ENCODE measurements around the gene PDE4A. TPM values are rescaled to one million over a fixed set of nuclear protein-coding genes. Genes with fewer than 3 reads are reported as not detected.
"Not testable (repeated sequence)": the region's sequence is repeated elsewhere in the genome, so short reads cannot be mapped to it uniquely, and the experiment has no call there.

The PDE4A gene
- polyA plus RNA-seq, 4 donors: 2.1 to 4.2 (median 2.8) TPM

- DNase-seq (ENCODE audit: low read depth in 4 of 4, low spot score in 3 of 4): peak; percentile 66 to 78 (median 72)
These were observed 41.0 kb downstream of the PDE4A start for GRCh38 chr19:10461047-10461949.

- not testable (repeated sequence) for DNase-seq (ENCODE audit: low read depth in 4 of 4, low spot score in 3 of 4)
These were observed 41.7 kb downstream of the PDE4A start for GRCh38 chr19:10462042-10462441.

DNA sequence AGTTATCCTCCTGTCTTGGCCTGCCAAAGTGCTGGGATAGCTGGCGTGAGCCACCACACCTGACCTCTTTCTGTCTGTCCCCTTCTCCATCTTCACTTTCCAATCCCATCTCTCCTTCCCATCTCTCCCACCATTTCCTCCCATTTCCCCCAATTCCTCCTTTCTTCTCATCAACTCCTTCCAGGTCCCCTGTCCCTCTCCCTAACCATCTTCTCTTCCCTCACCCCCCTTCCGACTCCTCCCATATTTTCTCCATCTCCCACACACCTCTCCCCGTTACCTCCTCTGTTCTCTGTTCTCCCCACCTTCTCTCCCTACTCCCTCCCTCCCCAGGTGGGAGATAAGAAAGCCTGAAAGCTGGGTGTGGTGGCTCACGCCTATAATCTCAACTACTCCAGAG lies 42.2 kb downstream of the PDE4A start:
- DNase-seq (ENCODE audit: low read depth in 4 of 4, low spot score in 3 of 4): no peak

DNA sequence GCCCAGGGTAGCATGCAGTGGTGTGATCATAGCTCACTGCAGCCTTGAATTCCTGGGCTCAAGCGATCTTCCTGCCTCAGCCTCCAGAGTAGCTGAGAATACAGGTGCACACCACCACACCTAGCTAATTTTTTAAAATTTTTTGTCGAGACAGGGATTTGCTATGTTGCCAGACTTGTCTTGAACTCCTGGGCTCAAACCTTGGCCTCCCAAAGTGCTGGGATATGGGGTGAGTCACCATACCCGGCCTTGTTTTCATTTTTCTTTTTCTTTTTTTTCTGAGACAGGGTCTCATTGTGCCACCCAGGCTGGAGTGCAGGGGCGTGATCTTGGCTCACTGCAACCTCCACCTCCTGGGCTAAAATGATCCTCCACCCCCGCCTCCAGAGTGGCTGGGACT lies 44.1 kb downstream of the PDE4A start:
- DNase-seq (ENCODE audit: low read depth in 4 of 4, low spot score in 3 of 4): no peak

DNA sequence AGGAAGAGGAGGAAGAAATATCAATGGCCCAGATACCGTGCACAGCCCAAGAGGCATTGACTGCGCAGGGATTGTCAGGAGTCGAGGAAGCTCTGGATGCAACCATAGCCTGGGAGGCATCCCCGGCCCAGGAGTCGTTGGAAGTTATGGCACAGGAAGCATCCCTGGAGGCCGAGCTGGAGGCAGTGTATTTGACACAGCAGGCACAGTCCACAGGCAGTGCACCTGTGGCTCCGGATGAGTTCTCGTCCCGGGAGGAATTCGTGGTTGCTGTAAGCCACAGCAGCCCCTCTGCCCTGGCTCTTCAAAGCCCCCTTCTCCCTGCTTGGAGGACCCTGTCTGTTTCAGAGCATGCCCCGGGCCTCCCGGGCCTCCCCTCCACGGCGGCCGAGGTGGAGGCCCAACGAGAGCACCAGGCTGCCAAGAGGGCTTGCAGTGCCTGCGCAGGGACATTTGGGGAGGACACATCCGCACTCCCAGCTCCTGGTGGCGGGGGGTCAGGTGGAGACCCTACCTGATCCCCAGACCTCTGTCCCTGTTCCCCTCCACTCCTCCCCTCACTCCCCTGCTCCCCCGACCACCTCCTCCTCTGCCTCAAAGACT lies 46.9 kb downstream of the PDE4A start:
- DNase-seq (ENCODE audit: low read depth in 4 of 4, low spot score in 3 of 4): no peak

DNA sequence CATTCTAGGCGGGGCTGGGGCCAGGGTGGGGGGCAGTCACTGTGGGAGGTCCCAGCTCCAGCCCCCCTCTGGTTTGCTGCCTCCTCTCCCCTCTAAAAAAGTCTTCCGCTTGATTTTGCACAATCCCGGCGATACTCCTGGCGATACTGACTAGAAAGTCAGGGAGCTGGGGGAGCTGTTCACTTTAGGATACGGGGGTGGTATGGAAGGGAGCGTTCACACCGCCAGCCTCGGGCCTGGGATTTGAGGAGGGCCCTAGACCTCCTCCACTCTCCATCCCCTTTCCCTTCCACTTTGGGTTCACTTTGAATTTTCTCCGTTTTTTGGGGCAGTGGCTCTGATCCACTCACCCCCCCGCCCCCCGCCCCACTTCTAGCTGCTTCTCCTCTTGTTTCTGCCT lies 47.8 kb downstream of the PDE4A start:
- DNase-seq (ENCODE audit: low read depth in 4 of 4, low spot score in 3 of 4): no peak

GRCh38 chr19:10471909-10472308 lies 51.6 kb downstream of the PDE4A start:
- no peak for DNase-seq (ENCODE audit: low read depth in 4 of 4, low spot score in 3 of 4)

- DNase-seq (ENCODE audit: low read depth in 4 of 4, low spot score in 3 of 4): no peak
These were observed 52.9 kb downstream of the PDE4A start for GRCh38 chr19:10473192-10473591.

GRCh38 chr19:10474962-10475451 lies 54.7 kb downstream of the PDE4A start:
- no peak for DNase-seq (ENCODE audit: low read depth in 4 of 4, low spot score in 3 of 4)

DNA sequence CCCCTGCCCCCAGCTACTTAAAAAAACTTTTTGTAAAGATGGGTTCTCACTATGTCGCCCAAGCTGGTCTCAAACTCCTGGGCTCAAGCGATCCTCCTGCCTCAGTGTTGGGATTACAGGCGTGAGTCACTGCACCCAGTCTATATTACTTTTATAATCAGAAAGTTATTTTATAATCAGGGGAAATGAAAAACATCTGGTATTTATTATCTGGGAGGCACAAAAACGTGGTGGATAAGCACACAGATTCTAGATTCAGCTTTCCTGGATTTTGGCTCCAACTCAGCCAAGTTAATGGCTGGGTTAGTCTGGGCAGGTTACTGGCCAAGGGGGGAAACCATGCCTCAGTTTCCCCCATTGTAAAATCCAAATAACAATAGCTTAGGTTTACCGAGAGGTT lies 58.1 kb downstream of the PDE4A start:
- DNase-seq (ENCODE audit: low read depth in 4 of 4, low spot score in 3 of 4): no peak

DNA sequence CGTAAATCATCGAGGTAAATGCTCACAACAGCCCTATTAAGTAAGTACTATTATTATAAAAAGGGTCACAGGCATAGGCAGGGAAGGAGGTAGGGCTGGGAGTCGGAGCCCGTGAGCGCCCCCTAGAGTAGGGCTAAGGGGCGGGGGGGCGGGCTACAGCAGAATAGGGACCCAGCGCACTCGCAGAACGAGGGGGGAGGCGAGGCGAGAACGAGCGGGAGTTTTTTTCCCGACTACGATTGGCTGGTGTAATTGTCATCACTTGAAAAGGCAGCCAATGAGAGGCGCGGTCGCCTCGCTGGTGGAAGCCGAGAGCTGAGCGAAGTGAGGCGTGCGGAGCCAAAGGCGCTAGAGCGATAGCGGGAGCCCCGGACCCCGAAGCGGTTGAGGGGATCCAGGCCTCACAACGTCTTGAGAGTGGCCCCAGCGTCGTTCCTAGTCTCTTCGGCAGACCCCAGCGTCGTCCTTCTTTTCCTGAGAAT lies 58.6 kb downstream of the PDE4A start:
- peak; percentile 63 to 77 (median 70) for DNase-seq (ENCODE audit: low read depth in 4 of 4, low spot score in 3 of 4)

GRCh38 chr19:10486551-10486950 lies 66.2 kb downstream of the PDE4A start:
- DNase-seq (ENCODE audit: low read depth in 4 of 4, low spot score in 3 of 4): no peak

DNA sequence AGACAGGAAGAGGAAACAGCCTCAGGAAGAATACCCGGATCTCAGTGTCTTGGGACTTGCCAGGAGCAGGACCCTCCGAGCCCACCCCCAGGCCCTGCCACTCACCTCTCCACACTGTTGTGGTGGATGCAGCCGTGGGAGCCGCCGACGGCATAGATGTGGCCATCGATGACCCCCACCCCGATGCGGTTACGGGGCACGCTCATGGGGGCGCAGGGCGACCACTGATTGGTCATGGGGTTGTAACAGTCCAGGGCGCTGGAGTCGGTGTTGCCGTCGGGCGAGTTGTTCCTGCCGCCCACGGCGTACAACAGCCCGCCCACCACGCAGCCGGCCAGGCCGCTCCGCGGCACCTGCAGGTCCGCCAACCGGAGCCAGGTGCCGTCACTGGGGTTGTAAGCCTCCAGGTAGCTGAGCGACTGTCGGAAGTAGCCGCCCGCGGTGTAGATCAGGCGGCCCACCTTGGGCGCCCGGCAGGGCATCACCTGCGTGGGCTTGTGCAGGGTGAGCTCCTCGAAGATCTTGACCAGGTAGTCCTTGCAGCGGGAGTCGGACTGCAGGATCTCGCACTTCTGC lies 71.2 kb downstream of the PDE4A start:
- DNase-seq (ENCODE audit: low read depth in 4 of 4, low spot score in 3 of 4): no peak

- no peak for DNase-seq (ENCODE audit: low read depth in 4 of 4, low spot score in 3 of 4)
These were observed 77.0 kb downstream of the PDE4A start for GRCh38 chr19:10497371-10497770.

- DNase-seq (ENCODE audit: low read depth in 4 of 4, low spot score in 3 of 4): no peak
These were observed 79.4 kb downstream of the PDE4A start for GRCh38 chr19:10499550-10500246.

- DNase-seq (ENCODE audit: low read depth in 4 of 4, low spot score in 3 of 4): no peak
These were observed 79.9 kb downstream of the PDE4A start for GRCh38 chr19:10500247-10500592.

DNA sequence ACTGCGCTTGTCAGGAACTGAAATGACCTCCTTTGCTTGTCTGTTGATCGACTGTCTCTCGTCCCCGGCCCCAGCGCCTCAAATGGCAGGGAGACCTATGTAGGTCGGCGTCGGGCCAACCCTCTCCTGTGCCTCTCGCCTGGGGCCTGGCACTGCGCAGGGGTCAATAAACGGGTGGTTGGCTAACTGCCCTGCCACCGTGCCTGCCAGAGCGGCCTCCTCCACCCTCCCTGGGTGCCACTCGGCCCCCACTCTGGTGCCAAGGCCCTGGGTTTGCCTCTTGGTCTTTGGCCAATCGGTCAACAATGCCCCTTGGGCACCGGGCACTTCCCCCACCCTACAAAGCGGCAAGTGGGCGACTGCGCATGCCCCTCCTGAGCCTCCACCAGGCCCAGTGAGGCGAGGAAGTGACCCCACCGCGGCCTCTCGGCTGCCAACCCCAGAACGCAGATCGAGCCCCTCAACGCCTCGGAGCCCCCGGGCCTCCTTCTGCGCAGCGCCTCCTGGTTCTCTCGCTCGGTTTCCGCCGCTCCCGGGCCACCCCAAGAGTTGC lies 81.7 kb downstream of the PDE4A start:
- DNase-seq (ENCODE audit: low read depth in 4 of 4, low spot score in 3 of 4): no peak

- peak; percentile 82 to 90 (median 87) for DNase-seq (ENCODE audit: low read depth in 4 of 4, low spot score in 3 of 4)
These were observed 82.2 kb downstream of the PDE4A start for GRCh38 chr19:10502524-10503001.

DNA sequence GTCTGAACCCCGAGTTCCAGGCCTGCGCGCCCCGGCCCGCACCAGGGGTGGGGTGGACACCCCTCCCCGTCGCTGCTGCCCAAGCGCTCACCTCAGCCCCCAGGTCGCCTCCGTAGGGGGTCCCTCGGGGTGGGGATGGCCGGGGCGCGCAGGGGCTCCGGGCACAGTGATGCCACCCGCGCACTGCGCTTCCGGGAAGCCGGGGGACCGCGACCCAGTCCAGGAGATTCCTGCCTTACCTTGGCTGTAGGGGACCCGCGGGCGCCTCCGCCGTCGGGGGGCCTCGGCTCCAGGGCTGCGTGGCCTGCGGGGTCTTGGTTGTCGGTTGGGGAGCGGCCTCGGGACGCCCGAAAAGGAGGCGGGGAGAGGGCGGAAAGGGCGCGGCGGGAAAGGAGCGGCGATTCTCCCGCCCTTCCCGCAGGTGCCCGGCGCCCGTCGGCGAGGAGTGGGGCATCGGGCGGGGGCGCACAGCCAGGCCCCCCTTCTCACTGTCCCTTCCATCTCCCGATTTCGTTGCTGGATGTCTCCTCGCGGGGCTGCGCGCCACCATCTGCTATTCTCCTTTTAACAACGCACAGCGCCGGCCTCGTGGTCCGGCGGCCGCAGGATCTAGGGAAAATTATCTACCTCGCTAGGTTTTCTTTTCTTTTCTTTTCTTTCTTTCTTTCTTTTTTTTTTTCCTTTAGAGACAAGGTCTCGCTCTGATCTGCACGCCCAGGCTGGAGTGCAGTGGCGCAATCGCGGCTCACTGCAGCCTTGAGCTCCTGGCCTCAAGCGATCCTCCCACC lies 82.9 kb downstream of the PDE4A start, which contains the start of gene KEAP1:
KEAP1 (minus strand) TSS at position 355 of the 788 bp plus-strand sequence. CDS start 3,323 bp downstream, outside the sequence.
- DNase-seq (ENCODE audit: low read depth in 4 of 4, low spot score in 3 of 4): no peak

Measured in left renal pelvis (tissue), 4 donors.